ENCODE data around the gene RSPO3. TPM values are rescaled to one million over a fixed set of nuclear protein-coding genes. Genes with fewer than 3 reads are reported as not detected.
"Not testable (repeated sequence)": the region's sequence is repeated elsewhere in the genome, so short reads cannot be mapped to it uniquely, and the experiment has no call there.

RSPO3 gene
- total and polyA plus RNA-seq, 3 experiments from 2014 or later = not detected

- H3K36me3 ChIP-seq (ENCODE audit: insufficient read depth, low read length) = no peaks in the 10 kb centered on the region
- no peak overlapping the region for H3K27ac Mint-ChIP-seq
These were observed 35.1 kb upstream of the RSPO3 start for GRCh38 chr6:127083231-127083962.

GRCh38 chr6:127083963-127084310 lies 34.5 kb upstream of the RSPO3 start:
- no peak overlapping the region for H3K27ac ChIP-seq (ENCODE audit: low read depth, low read length)

More at GRCh38 chr6:127083231-127083962, 35.1 kb upstream of the RSPO3 start:
- CTCF ChIA-PET = no interaction called here
- Mint-ChIP-seq H3K9me3 (peaks cover 0 to 6% (median 0%) of the 10 kb centered on the region in 5 donors), H3K27me3 (peaks cover 0 to 7% of the 10 kb centered on the region in 2 donors), H3K4me3 (no peak overlapping the region), H3K4me1 (no peaks in the 10 kb centered on the region), H3K36me3 (no peaks in the 10 kb centered on the region)
- no peak overlapping the region for H3K4me3 ChIP-seq (ENCODE audit: low read length)
- POLR2A ChIA-PET = no interaction called here
- H3K9me3 ChIP-seq (ENCODE audit: low read length) = no peaks in the 10 kb centered on the region
- DNase-seq = no peak
- no peaks in the 10 kb centered on the region for H3K27me3 ChIP-seq (ENCODE audit: insufficient read depth, low read length, poor library complexity, severe bottlenecking)
- no peaks in the 10 kb centered on the region for H3K4me1 ChIP-seq (ENCODE audit: insufficient read depth, low read length)
- H3K27ac ChIP-seq (ENCODE audit: low read depth, low read length) = no peak overlapping the region

GRCh38 chr6:127085181-127085580 lies 33.3 kb upstream of the RSPO3 start:
- no peak overlapping the region for H3K4me3 ChIP-seq (ENCODE audit: low read length)
- ChIA-PET CTCF (no interaction called here), POLR2A (no interaction called here)
- H3K27me3 ChIP-seq (ENCODE audit: insufficient read depth, low read length, poor library complexity, severe bottlenecking) = no peaks in the 10 kb centered on the region
- no peak overlapping the region for H3K27ac ChIP-seq (ENCODE audit: low read depth, low read length)
- Mint-ChIP-seq H3K4me1 (no peaks in the 10 kb centered on the region), H3K27ac (no peak overlapping the region), H3K36me3 (no peaks in the 10 kb centered on the region), H3K4me3 (no peak overlapping the region), H3K9me3 (no peaks in the 10 kb centered on the region), H3K27me3 (no peaks in the 10 kb centered on the region)
- no peaks in the 10 kb centered on the region for H3K36me3 ChIP-seq (ENCODE audit: insufficient read depth, low read length)
- H3K9me3 ChIP-seq (ENCODE audit: low read length) = no peaks in the 10 kb centered on the region
- no peak for DNase-seq
- no peaks in the 10 kb centered on the region for H3K4me1 ChIP-seq (ENCODE audit: insufficient read depth, low read length)

More at GRCh38 chr6:127083963-127084310, 34.5 kb upstream of the RSPO3 start:
- H3K9me3 Mint-ChIP-seq = peaks cover 0 to 4% (median 0%) of the 10 kb centered on the region in 5 donors
- H3K36me3 ChIP-seq (ENCODE audit: insufficient read depth, low read length) = no peaks in the 10 kb centered on the region
- CTCF ChIA-PET = no interaction called here
- H3K27ac Mint-ChIP-seq = no peak overlapping the region
- H3K27me3 ChIP-seq (ENCODE audit: insufficient read depth, low read length, poor library complexity, severe bottlenecking) = no peaks in the 10 kb centered on the region
- no peaks in the 10 kb centered on the region for H3K9me3 ChIP-seq (ENCODE audit: low read length)
- DNase-seq = no peak
- H3K4me3 Mint-ChIP-seq = no peak overlapping the region
- H3K36me3 Mint-ChIP-seq = no peaks in the 10 kb centered on the region
- H3K27me3 Mint-ChIP-seq = peaks cover 0 to 5% of the 10 kb centered on the region in 2 donors
- no peak overlapping the region for H3K4me3 ChIP-seq (ENCODE audit: low read length)
- H3K4me1 ChIP-seq (ENCODE audit: insufficient read depth, low read length) = no peaks in the 10 kb centered on the region
- POLR2A ChIA-PET = no interaction called here
- H3K4me1 Mint-ChIP-seq = no peaks in the 10 kb centered on the region

GRCh38 chr6:127090051-127090450 lies 28.4 kb upstream of the RSPO3 start:
- no peaks in the 10 kb centered on the region for H3K36me3 Mint-ChIP-seq
- POLR2A ChIA-PET = no interaction called here
- no peak overlapping the region for H3K27ac Mint-ChIP-seq
- Histone ChIP-seq H3K27ac (ENCODE audit: low read depth, low read length) (no peak overlapping the region), H3K9me3 (ENCODE audit: low read length) (no peaks in the 10 kb centered on the region), H3K36me3 (ENCODE audit: insufficient read depth, low read length) (no peaks in the 10 kb centered on the region), H3K4me3 (ENCODE audit: low read length) (no peak overlapping the region), H3K27me3 (ENCODE audit: insufficient read depth, low read length, poor library complexity, severe bottlenecking) (no peaks in the 10 kb centered on the region), H3K4me1 (ENCODE audit: insufficient read depth, low read length) (no peaks in the 10 kb centered on the region)
- no peak for DNase-seq
- no peaks in the 10 kb centered on the region for H3K4me1 Mint-ChIP-seq
- CTCF ChIA-PET = no interaction called here
- H3K27me3 Mint-ChIP-seq = peaks cover 0 to 5% of the 10 kb centered on the region in 2 donors
- no peaks in the 10 kb centered on the region for H3K9me3 Mint-ChIP-seq
- H3K4me3 Mint-ChIP-seq = no peak overlapping the region

- ChIA-PET CTCF (no interaction called here), POLR2A (no interaction called here)
- Histone ChIP-seq H3K27me3 (ENCODE audit: insufficient read depth, low read length, poor library complexity, severe bottlenecking) (no peaks in the 10 kb centered on the region), H3K4me3 (ENCODE audit: low read length) (no peak overlapping the region), H3K27ac (ENCODE audit: low read depth, low read length) (no peak overlapping the region), H3K4me1 (ENCODE audit: insufficient read depth, low read length) (no peaks in the 10 kb centered on the region), H3K36me3 (ENCODE audit: insufficient read depth, low read length) (no peaks in the 10 kb centered on the region), H3K9me3 (ENCODE audit: low read length) (no peaks in the 10 kb centered on the region)
- Mint-ChIP-seq H3K4me3 (no peak overlapping the region), H3K27me3 (peaks cover 0 to 5% of the 10 kb centered on the region in 2 donors), H3K9me3 (no peaks in the 10 kb centered on the region), H3K27ac (no peak overlapping the region), H3K4me1 (no peaks in the 10 kb centered on the region), H3K36me3 (no peaks in the 10 kb centered on the region)
- DNase-seq = no peak
These were observed 26.0 kb upstream of the RSPO3 start for GRCh38 chr6:127092466-127092865.

- ChIA-PET POLR2A (no interaction called here), CTCF (no interaction called here)
- Histone ChIP-seq H3K4me3 (ENCODE audit: low read length) (no peak overlapping the region), H3K4me1 (ENCODE audit: insufficient read depth, low read length) (no peaks in the 10 kb centered on the region), H3K27ac (ENCODE audit: low read depth, low read length) (no peak overlapping the region), H3K27me3 (ENCODE audit: insufficient read depth, low read length, poor library complexity, severe bottlenecking) (no peaks in the 10 kb centered on the region), H3K36me3 (ENCODE audit: insufficient read depth, low read length) (no peaks in the 10 kb centered on the region), H3K9me3 (ENCODE audit: low read length) (no peaks in the 10 kb centered on the region)
- Mint-ChIP-seq H3K27me3 (peaks cover 0 to 5% of the 10 kb centered on the region in 2 donors), H3K27ac (no peak overlapping the region), H3K4me1 (no peaks in the 10 kb centered on the region), H3K36me3 (no peaks in the 10 kb centered on the region), H3K9me3 (no peaks in the 10 kb centered on the region), H3K4me3 (no peak overlapping the region)
- no peak for DNase-seq
These were observed 23.7 kb upstream of the RSPO3 start for GRCh38 chr6:127094791-127095190.

- H3K4me3 Mint-ChIP-seq = no peak overlapping the region
- no peak overlapping the region for H3K27ac Mint-ChIP-seq
- H3K27me3 ChIP-seq (ENCODE audit: insufficient read depth, low read length, poor library complexity, severe bottlenecking) = no peaks in the 10 kb centered on the region
- no peak for DNase-seq
- CTCF ChIA-PET = no interaction called here
- H3K27me3 Mint-ChIP-seq = peaks cover 0 to 8% of the 10 kb centered on the region in 2 donors
- no peaks in the 10 kb centered on the region for H3K36me3 Mint-ChIP-seq
- H3K36me3 ChIP-seq (ENCODE audit: insufficient read depth, low read length) = no peaks in the 10 kb centered on the region
- H3K27ac ChIP-seq (ENCODE audit: low read depth, low read length) = no peak overlapping the region
- no peaks in the 10 kb centered on the region for H3K9me3 Mint-ChIP-seq
- no peaks in the 10 kb centered on the region for H3K9me3 ChIP-seq (ENCODE audit: low read length)
- no peak overlapping the region for H3K4me3 ChIP-seq (ENCODE audit: low read length)
- no peaks in the 10 kb centered on the region for H3K4me1 ChIP-seq (ENCODE audit: insufficient read depth, low read length)
- H3K4me1 Mint-ChIP-seq = no peaks in the 10 kb centered on the region
- POLR2A ChIA-PET = no interaction called here
These were observed 22.3 kb upstream of the RSPO3 start for GRCh38 chr6:127096167-127096566.

GRCh38 chr6:127097442-127097841 lies 21.0 kb upstream of the RSPO3 start:
- POLR2A ChIA-PET; DNase-seq; H3K36me3 Mint-ChIP-seq; H3K4me1 Mint-ChIP-seq; H3K27ac Mint-ChIP-seq; H3K27me3 Mint-ChIP-seq; H3K9me3 Mint-ChIP-seq; H3K27ac ChIP-seq (ENCODE audit: low read depth, low read length); H3K27me3 ChIP-seq (ENCODE audit: insufficient read depth, low read length, poor library complexity, severe bottlenecking); H3K4me3 ChIP-seq (ENCODE audit: low read length); H3K9me3 ChIP-seq (ENCODE audit: low read length); H3K4me1 ChIP-seq (ENCODE audit: insufficient read depth, low read length); H3K4me3 Mint-ChIP-seq; H3K36me3 ChIP-seq (ENCODE audit: insufficient read depth, low read length); CTCF ChIA-PET: not testable (repeated sequence)

Measured in CD8-positive, alpha-beta memory T cell (primary cell).